Liver (tissue), 9 donors: Measurements from ENCODE around the gene GNG12. TPM values are rescaled to one million over a fixed set of nuclear protein-coding genes. Genes with fewer than 3 reads are reported as not detected.

Experiments
- DNase-seq: peaks from one replicate; pipeline ENCODE4 v3.0.0-alpha.2; 2017; ENCODE audit warnings: low spot score
- H3K27ac ChIP-seq, 2 donors: one replicate each; pipeline ENCODE4 v1.7.0; 2013; ENCODE audit warnings: inconsistent platforms in 2 of 2, low read length in 2 of 2, control low read depth in 1 of 2, low read depth in 1 of 2, mild to moderate bottlenecking in 1 of 2
- H3K27me3 ChIP-seq, 4 donors: one replicate each; pipeline versions ENCODE4 v1.6.1 to v1.7.0; 2013; ENCODE audit warnings: low read length in 3 of 4, inconsistent platforms in 1 of 4, mild to moderate bottlenecking in 1 of 4, moderate library complexity in 1 of 4; ENCODE audit not compliant: control insufficient read depth in 4 of 4, insufficient read depth in 4 of 4
- H3K36me3 ChIP-seq, 4 donors: one replicate each; pipeline versions ENCODE4 v1.6.1 to v1.7.0; 2013; ENCODE audit warnings: low read length in 3 of 4, mild to moderate bottlenecking in 3 of 4, low read depth in 1 of 4, moderate library complexity in 1 of 4; ENCODE audit not compliant: control insufficient read depth in 4 of 4, insufficient read depth in 3 of 4
- H3K4me1 ChIP-seq, 4 donors: one replicate each; pipeline versions ENCODE4 v1.6.1 to v1.7.0; 2013; ENCODE audit warnings: low read length in 3 of 4, mild to moderate bottlenecking in 3 of 4, moderate library complexity in 1 of 4; ENCODE audit not compliant: control insufficient read depth in 4 of 4, insufficient read depth in 4 of 4
- H3K4me3 ChIP-seq, 3 donors: one replicate each; pipeline versions ENCODE4 v1.6.1 to v1.7.0; 2013; ENCODE audit warnings: low read length in 3 of 3, control low read depth in 1 of 3, low read depth in 1 of 3, mild to moderate bottlenecking in 1 of 3
- H3K9ac ChIP-seq, 2 donors: one replicate each; pipeline ENCODE4 v1.7.0; 2013; ENCODE audit warnings: low read length in 2 of 2, mild to moderate bottlenecking in 2 of 2, moderate library complexity in 2 of 2, control low read depth in 1 of 2, low read depth in 1 of 2
- H3K9me3 ChIP-seq, 4 donors: one replicate each; pipeline versions ENCODE4 v1.6.1 to v1.7.0; 2013; ENCODE audit warnings: low read length in 3 of 4; ENCODE audit not compliant: control insufficient read depth in 4 of 4
- ATF3 ChIP-seq: IDR thresholded peaks from 2 replicates; pipeline ENCODE4 v1.6.1; 2016; ENCODE audit warnings: antibody characterized with exemption
- CTCF ChIP-seq: fragments of 150-350 bp; IDR thresholded peaks from 2 replicates; pipeline ENCODE4 v1.5.1; 2017; ENCODE audit warnings: improper control_type of control experiment, low read depth, low read length; ENCODE audit not compliant: missing input control
- FOXA2 ChIP-seq: IDR thresholded peaks from 2 replicates; pipeline ENCODE4 v1.6.1; 2016; ENCODE audit warnings: antibody characterized with exemption
- GABPA ChIP-seq, 2 donors: IDR thresholded peaks in 1 of 2; conservative IDR thresholded peaks in 1 of 2; 2 replicates each; pipeline ENCODE4 v1.6.1; 2016; ENCODE audit warnings: antibody characterized with exemption in 2 of 2, mild to moderate bottlenecking in 1 of 2, moderate library complexity in 1 of 2
- HNF4A ChIP-seq, 2 donors: conservative IDR thresholded peaks; 2 replicates each; pipeline ENCODE4 v1.6.1; 2016; ENCODE audit warnings: antibody characterized with exemption in 2 of 2, mild to moderate bottlenecking in 2 of 2
- HNF4G ChIP-seq: IDR thresholded peaks from 2 replicates; pipeline ENCODE4 v1.6.1; 2016; ENCODE audit warnings: antibody characterized with exemption
- JUND ChIP-seq, 2 donors: IDR thresholded peaks; 2 replicates each; pipeline ENCODE4 v1.6.1; 2016; ENCODE audit warnings: antibody characterized with exemption in 2 of 2
- MAX ChIP-seq: IDR thresholded peaks from 2 replicates; pipeline ENCODE4 v1.6.1; 2016; ENCODE audit warnings: antibody characterized with exemption
- NR2F2 ChIP-seq: IDR thresholded peaks from 2 replicates; pipeline ENCODE4 v1.6.1; 2016; ENCODE audit warnings: antibody characterized with exemption
- RAD21 ChIP-seq, 2 donors: IDR thresholded peaks; 2 replicates each; pipeline ENCODE4 v1.6.1; 2016; ENCODE audit warnings: antibody characterized with exemption in 2 of 2, mild to moderate bottlenecking in 2 of 2
- REST ChIP-seq: IDR thresholded peaks from 2 replicates; pipeline ENCODE4 v1.6.1; 2016; ENCODE audit warnings: antibody characterized with exemption, mild to moderate bottlenecking
- SP1 ChIP-seq: IDR thresholded peaks from 2 replicates; pipeline ENCODE4 v1.6.1; 2018; ENCODE audit warnings: antibody characterized with exemption, mild to moderate bottlenecking
- TAF1 ChIP-seq: conservative IDR thresholded peaks from 2 replicates; pipeline ENCODE4 v1.6.1; 2016; ENCODE audit warnings: antibody characterized with exemption, mild to moderate bottlenecking
- YY1 ChIP-seq: IDR thresholded peaks from 2 replicates; pipeline ENCODE4 v1.6.1; 2016; ENCODE audit warnings: antibody characterized with exemption, mild to moderate bottlenecking
- ZBTB33 ChIP-seq: IDR thresholded peaks from 2 replicates; pipeline ENCODE4 v1.6.1; 2016; ENCODE audit warnings: antibody characterized with exemption
- WGBS: extraction: QIAGEN DNeasy Blood & Tissue Kit; methylation state at CpG from one replicate; pipeline ENCODE4 v1.1.7; 2013; 5-methylcytosine and 5-hydroxymethylcytosine counted together
- polyA plus RNA-seq, 2 donors: library from polyadenylated mRNA; stranded (reverse) in 1 of 2; unstranded in 1 of 2; fragments of 200-250 nt in 1 of 2; fragments of >200 nt in 1 of 2; fragmentation: Nextera tagmentation in 1 of 2; extraction: Ambion mirVana in 1 of 2; gene quantifications; one replicate each; pipeline versions ENCODE4 v1.2.1 to v1.2.3, GENCODE V29; 2013 to 2015
- total RNA-seq, 2 donors: library from RNA; depleted of rRNA; stranded (reverse); fragments of >200 nt; gene quantifications; one replicate each; pipeline ENCODE4 v1.2.3, GENCODE V29; 2014
- donor health status: healthy.
- donor health status: healthy.
- donor health status: healthy.
- donor health status: healthy.
- donor health status: healthy.

Gene GNG12
- total and polyA plus RNA-seq, 4 donors: 15.4 to 26.1 (median 19.7) TPM

GRCh38 chr1:67790201-67790692, 43.0 kb downstream of the GNG12 start (continued):
- no peak for TF ChIP-seq REST
- TF ChIP-seq NR2F2: no peak

GRCh38 chr1:67789551-67789950, 43.7 kb downstream of the GNG12 start:
- no peak overlapping the region for H3K4me3 ChIP-seq
- 84% methylated on average over 6 of the region's 6 CpGs for WGBS
- H3K9me3 ChIP-seq: no peaks in the 10 kb centered on the region
- H3K4me1 ChIP-seq: peaks cover 0 to 8% (median 3%) of the 10 kb centered on the region in 4 donors
- DNase-seq: no peak
- H3K36me3 ChIP-seq: no peaks in the 10 kb centered on the region
- no peak overlapping the region for H3K9ac ChIP-seq
- H3K27me3 ChIP-seq: no peaks in the 10 kb centered on the region
- no peak overlapping the region for H3K27ac ChIP-seq
- TF ChIP-seq SP1: no peak
- no peak for TF ChIP-seq NR2F2
- TF ChIP-seq CTCF: no peak
- no peak for TF ChIP-seq ZBTB33
- TF ChIP-seq JUND (IDR thresholded peaks at IDR 0.05): no peak
- no peak for TF ChIP-seq TAF1
- no peak for TF ChIP-seq HNF4G
- no peak for TF ChIP-seq RAD21 (IDR thresholded peaks at IDR 0.05)
- no peak for TF ChIP-seq ATF3

GRCh38 chr1:67788904-67789303, 44.4 kb downstream of the GNG12 start:
- WGBS: 84% methylated on average over 7 of the region's 7 CpGs
- Histone ChIP-seq H3K4me1 (peaks cover 0 to 4% (median under 1%) of the 10 kb centered on the region in 4 donors), H3K9ac (no peak overlapping the region), H3K9me3 (no peaks in the 10 kb centered on the region), H3K4me3 (no peak overlapping the region), H3K27ac (no peak overlapping the region), H3K36me3 (no peaks in the 10 kb centered on the region), H3K27me3 (no peaks in the 10 kb centered on the region)
- DNase-seq: no peak
- TF ChIP-seq FOXA2: no peak
- no peak for TF ChIP-seq HNF4A (conservative IDR thresholded peaks at IDR 0.05)
- no peak for TF ChIP-seq CTCF
- TF ChIP-seq MAX: no peak
- no peak for TF ChIP-seq YY1
- TF ChIP-seq ATF3: no peak
- TF ChIP-seq NR2F2: no peak
- TF ChIP-seq SP1: no peak
- no peak for TF ChIP-seq REST
- no peak for TF ChIP-seq TAF1
- TF ChIP-seq GABPA (IDR thresholded peaks at IDR 0.05 in 1 of 2, conservative IDR thresholded peaks at IDR 0.05 in 1 of 2): no peak
